ENCODE measurements around the gene OSBPL5.
"Not testable (repeated sequence)": the region's sequence is repeated elsewhere in the genome, so short reads cannot be mapped to it uniquely, and the experiment has no call there.

OSBPL5 gene

GRCh38 chr11:3113661-3114060 is 51.4 kb downstream of the OSBPL5 start:
- H3K36me3 ChIP-seq (ENCODE audit: insufficient read depth, low read length); H3K9ac ChIP-seq (ENCODE audit: low read depth, low read length); H3K4me1 ChIP-seq (ENCODE audit: insufficient read depth, low read length): not testable (repeated sequence)
- H3K9me3 ChIP-seq (ENCODE audit: control insufficient read depth, insufficient read depth, low read length), result peaks cover 25% of the 10 kb centered on the region; the same call in 1 of the 2 replicates

GRCh38 chr11:3111919-3112690 is 53.0 kb downstream of the OSBPL5 start:
- peaks cover 21% of the 10 kb centered on the region; the same call in 1 of the 2 replicates for H3K9me3 ChIP-seq (ENCODE audit: control insufficient read depth, insufficient read depth, low read length)
- no peaks in the 10 kb centered on the region for H3K4me1 ChIP-seq (ENCODE audit: insufficient read depth, low read length)
- H3K36me3 ChIP-seq (ENCODE audit: insufficient read depth, low read length), result no peaks in the 10 kb centered on the region
- H3K9ac ChIP-seq (ENCODE audit: low read depth, low read length), result no peak overlapping the region

- Histone ChIP-seq H3K4me1 (ENCODE audit: insufficient read depth, low read length) (no peaks in the 10 kb centered on the region), H3K9me3 (ENCODE audit: control insufficient read depth, insufficient read depth, low read length) (peaks cover 20% of the 10 kb centered on the region; the same call in 1 of the 2 replicates), H3K9ac (ENCODE audit: low read depth, low read length) (no peak overlapping the region), H3K36me3 (ENCODE audit: insufficient read depth, low read length) (no peaks in the 10 kb centered on the region)
Observed at GRCh38 chr11:3111466-3111865, 53.6 kb downstream of the OSBPL5 start.

- H3K36me3 ChIP-seq (ENCODE audit: insufficient read depth, low read length), result no peaks in the 10 kb centered on the region
- no peaks in the 10 kb centered on the region for H3K4me1 ChIP-seq (ENCODE audit: insufficient read depth, low read length)
- peaks cover 9% of the 10 kb centered on the region; the same call in 1 of the 2 replicates for H3K9me3 ChIP-seq (ENCODE audit: control insufficient read depth, insufficient read depth, low read length)
Observed at GRCh38 chr11:3109921-3110706, 55.0 kb downstream of the OSBPL5 start.

GRCh38 chr11:3109434-3109833 is 55.7 kb downstream of the OSBPL5 start:
- no peak overlapping the region for H3K9ac ChIP-seq (ENCODE audit: low read depth, low read length)
- peaks cover 9% of the 10 kb centered on the region; the same call in 1 of the 2 replicates for H3K9me3 ChIP-seq (ENCODE audit: control insufficient read depth, insufficient read depth, low read length)
- no peaks in the 10 kb centered on the region for H3K4me1 ChIP-seq (ENCODE audit: insufficient read depth, low read length)
- no peaks in the 10 kb centered on the region for H3K36me3 ChIP-seq (ENCODE audit: insufficient read depth, low read length)

More at GRCh38 chr11:3109921-3110706, 55.0 kb downstream of the OSBPL5 start:
- H3K9ac ChIP-seq (ENCODE audit: low read depth, low read length), result no peak overlapping the region

- no peak overlapping the region for H3K9ac ChIP-seq (ENCODE audit: low read depth, low read length)
- H3K4me1 ChIP-seq (ENCODE audit: insufficient read depth, low read length), result no peaks in the 10 kb centered on the region
- H3K36me3 ChIP-seq (ENCODE audit: insufficient read depth, low read length), result no peaks in the 10 kb centered on the region
- H3K9me3 ChIP-seq (ENCODE audit: control insufficient read depth, insufficient read depth, low read length), result peaks cover 5% of the 10 kb centered on the region; the same call in 1 of the 2 replicates
Observed at GRCh38 chr11:3108183-3108721, 56.9 kb downstream of the OSBPL5 start.

GRCh38 chr11:3107608-3108182 is 57.4 kb downstream of the OSBPL5 start:
- no peaks in the 10 kb centered on the region for H3K4me1 ChIP-seq (ENCODE audit: insufficient read depth, low read length)
- H3K9me3 ChIP-seq (ENCODE audit: control insufficient read depth, insufficient read depth, low read length), result peaks cover 4% of the 10 kb centered on the region; the same call in 1 of the 2 replicates
- no peak overlapping the region for H3K9ac ChIP-seq (ENCODE audit: low read depth, low read length)
- H3K36me3 ChIP-seq (ENCODE audit: insufficient read depth, low read length), result no peaks in the 10 kb centered on the region

- no peaks in the 10 kb centered on the region for H3K36me3 ChIP-seq (ENCODE audit: insufficient read depth, low read length)
- H3K9ac ChIP-seq (ENCODE audit: low read depth, low read length), result no peak overlapping the region
- H3K9me3 ChIP-seq (ENCODE audit: control insufficient read depth, insufficient read depth, low read length), result no peaks in the 10 kb centered on the region
- H3K4me1 ChIP-seq (ENCODE audit: insufficient read depth, low read length), result no peaks in the 10 kb centered on the region
Observed at GRCh38 chr11:3106736-3107524, 58.2 kb downstream of the OSBPL5 start.

- H3K4me1 ChIP-seq (ENCODE audit: insufficient read depth, low read length), result no peaks in the 10 kb centered on the region
- no peaks in the 10 kb centered on the region for H3K36me3 ChIP-seq (ENCODE audit: insufficient read depth, low read length)
Observed at GRCh38 chr11:3105791-3106735, 59.0 kb downstream of the OSBPL5 start.

GRCh38 chr11:3104961-3105790 is 59.9 kb downstream of the OSBPL5 start:
- H3K36me3 ChIP-seq (ENCODE audit: insufficient read depth, low read length), result no peaks in the 10 kb centered on the region
- H3K9ac ChIP-seq (ENCODE audit: low read depth, low read length), result no peak overlapping the region
- H3K4me1 ChIP-seq (ENCODE audit: insufficient read depth, low read length), result no peaks in the 10 kb centered on the region
- H3K9me3 ChIP-seq (ENCODE audit: control insufficient read depth, insufficient read depth, low read length), result no peaks in the 10 kb centered on the region

More at GRCh38 chr11:3105791-3106735, 59.0 kb downstream of the OSBPL5 start:
- Histone ChIP-seq H3K9ac (ENCODE audit: low read depth, low read length) (no peak overlapping the region), H3K9me3 (ENCODE audit: control insufficient read depth, insufficient read depth, low read length) (no peaks in the 10 kb centered on the region)

GRCh38 chr11:3104051-3104714 is 60.9 kb downstream of the OSBPL5 start:
- H3K4me1 ChIP-seq (ENCODE audit: insufficient read depth, low read length), result no peaks in the 10 kb centered on the region
- no peaks in the 10 kb centered on the region for H3K9me3 ChIP-seq (ENCODE audit: control insufficient read depth, insufficient read depth, low read length)
- no peak overlapping the region for H3K9ac ChIP-seq (ENCODE audit: low read depth, low read length)
- no peaks in the 10 kb centered on the region for H3K36me3 ChIP-seq (ENCODE audit: insufficient read depth, low read length)

- Histone ChIP-seq H3K4me1 (ENCODE audit: insufficient read depth, low read length) (no peaks in the 10 kb centered on the region), H3K36me3 (ENCODE audit: insufficient read depth, low read length) (no peaks in the 10 kb centered on the region), H3K9me3 (ENCODE audit: control insufficient read depth, insufficient read depth, low read length) (no peaks in the 10 kb centered on the region), H3K9ac (ENCODE audit: low read depth, low read length) (no peak overlapping the region)
Observed at GRCh38 chr11:3103076-3103475, 62.0 kb downstream of the OSBPL5 start.

Measured in ES-I3 (cell line).